Mucosa of rectum (tissue), 2 donors: Measurements from ENCODE around the gene TMEM9B.

Source experiments
- H3K27ac ChIP-seq, 2 donors: one replicate each; pipeline ENCODE4 v1.7.0; 2013; ENCODE audit warnings: inconsistent platforms in 2 of 2, low read depth in 2 of 2, low read length in 2 of 2
- H3K27me3 ChIP-seq, 2 donors: one replicate each; pipeline ENCODE4 v1.7.0; 2013; ENCODE audit warnings: low read length in 2 of 2; ENCODE audit not compliant: control insufficient read depth in 2 of 2, insufficient read depth in 2 of 2
- H3K36me3 ChIP-seq, 2 donors: one replicate each; pipeline ENCODE4 v1.7.0; 2013; ENCODE audit warnings: low read length in 2 of 2; ENCODE audit not compliant: control insufficient read depth in 2 of 2, insufficient read depth in 2 of 2
- H3K4me1 ChIP-seq, 2 donors: one replicate each; pipeline ENCODE4 v1.7.0; 2013; ENCODE audit warnings: low read length in 2 of 2, mild to moderate bottlenecking in 1 of 2; ENCODE audit not compliant: control insufficient read depth in 2 of 2, insufficient read depth in 2 of 2
- H3K4me3 ChIP-seq, 2 donors: one replicate each; pipeline ENCODE4 v1.7.0; 2013; ENCODE audit warnings: low read length in 2 of 2
- H3K9ac ChIP-seq, 2 donors: one replicate each; pipeline ENCODE4 v1.7.0; 2013; ENCODE audit warnings: low read length in 2 of 2, low read depth in 1 of 2, mild to moderate bottlenecking in 1 of 2
- H3K9me3 ChIP-seq, 2 donors: one replicate each; pipeline ENCODE4 v1.7.0; 2013; ENCODE audit warnings: low read length in 2 of 2; ENCODE audit not compliant: control insufficient read depth in 2 of 2
- donor health status: healthy.
- donor health status: Normal muscosa, but diverticular disease.

Gene TMEM9B

GRCh38 chr11:8932564-8933180 is 31.6 kb downstream of the TMEM9B start, which contains the start of gene C11orf16:
Gene C11orf16 (minus strand): TSS chr11:8932947. CDS start chr11:8932308, 639 bp downstream.
- no peaks in the 10 kb centered on the region for H3K9me3 ChIP-seq
- H3K27ac ChIP-seq = no peak within 1 kb of the TSS
- H3K9ac ChIP-seq = no peak within 1 kb of the TSS
- no peaks in the 10 kb centered on the region for H3K36me3 ChIP-seq
- H3K27me3 ChIP-seq = no peaks in the 10 kb centered on the region
- H3K4me3 ChIP-seq = no peak within 1 kb of the TSS
- H3K4me1 ChIP-seq = no peaks in the 10 kb centered on the region

GRCh38 chr11:8930456-8931175 is 33.6 kb downstream of the TMEM9B start:
- H3K4me3 ChIP-seq = no peak overlapping the region
- no peaks in the 10 kb centered on the region for H3K36me3 ChIP-seq
- no peak overlapping the region for H3K9ac ChIP-seq
- H3K9me3 ChIP-seq = no peaks in the 10 kb centered on the region
- no peaks in the 10 kb centered on the region for H3K27me3 ChIP-seq
- no peaks in the 10 kb centered on the region for H3K4me1 ChIP-seq
- H3K27ac ChIP-seq = no peak overlapping the region

GRCh38 chr11:8928981-8929615 is 35.1 kb downstream of the TMEM9B start:
- H3K9me3 ChIP-seq = no peaks in the 10 kb centered on the region

GRCh38 chr11:8928205-8928604 is 36.0 kb downstream of the TMEM9B start:
- Histone ChIP-seq H3K27ac (no peak overlapping the region), H3K9ac (no peak overlapping the region), H3K4me1 (no peaks in the 10 kb centered on the region), H3K4me3 (no peak overlapping the region), H3K36me3 (peaks cover 0 to 2% of the 10 kb centered on the region in 2 donors), H3K9me3 (no peaks in the 10 kb centered on the region), H3K27me3 (no peaks in the 10 kb centered on the region)

More at GRCh38 chr11:8928981-8929615, 35.1 kb downstream of the TMEM9B start:
- Histone ChIP-seq H3K36me3 (peaks cover 0 to 2% of the 10 kb centered on the region in 2 donors), H3K27me3 (no peaks in the 10 kb centered on the region), H3K9ac (no peak overlapping the region), H3K27ac (no peak overlapping the region), H3K4me3 (no peak overlapping the region), H3K4me1 (no peaks in the 10 kb centered on the region)

GRCh38 chr11:8927233-8927632 is 37.0 kb downstream of the TMEM9B start:
- no peaks in the 10 kb centered on the region for H3K4me1 ChIP-seq
- H3K4me3 ChIP-seq = no peak overlapping the region
- no peaks in the 10 kb centered on the region for H3K27me3 ChIP-seq
- H3K9ac ChIP-seq = no peak overlapping the region
- peaks cover 2 to 3% of the 10 kb centered on the region in 2 donors for H3K36me3 ChIP-seq
- no peak overlapping the region for H3K27ac ChIP-seq
- H3K9me3 ChIP-seq = no peaks in the 10 kb centered on the region

GRCh38 chr11:8926236-8926635 is 38.0 kb downstream of the TMEM9B start:
- Histone ChIP-seq H3K9me3 (no peaks in the 10 kb centered on the region), H3K27ac (no peak overlapping the region)

GRCh38 chr11:8925711-8926110 is 38.5 kb downstream of the TMEM9B start:
- H3K36me3 ChIP-seq = peaks cover 6 to 9% of the 10 kb centered on the region in 2 donors
- H3K9ac ChIP-seq = no peak overlapping the region
- no peaks in the 10 kb centered on the region for H3K9me3 ChIP-seq
- H3K27ac ChIP-seq = no peak overlapping the region
- no peak overlapping the region for H3K4me3 ChIP-seq
- H3K27me3 ChIP-seq = no peaks in the 10 kb centered on the region
- no peaks in the 10 kb centered on the region for H3K4me1 ChIP-seq

More at GRCh38 chr11:8926236-8926635, 38.0 kb downstream of the TMEM9B start:
- Histone ChIP-seq H3K9ac (no peak overlapping the region), H3K4me3 (no peak overlapping the region), H3K36me3 (peaks cover 5 to 6% of the 10 kb centered on the region in 2 donors), H3K4me1 (no peaks in the 10 kb centered on the region), H3K27me3 (no peaks in the 10 kb centered on the region)

- no peaks in the 10 kb centered on the region for H3K9me3 ChIP-seq
- H3K9ac ChIP-seq = no peak overlapping the region
- H3K27me3 ChIP-seq = no peaks in the 10 kb centered on the region
- peaks cover 14 to 22% of the 10 kb centered on the region in 2 donors for H3K36me3 ChIP-seq
- H3K27ac ChIP-seq = no peak overlapping the region
- H3K4me1 ChIP-seq = no peaks in the 10 kb centered on the region
- H3K4me3 ChIP-seq = no peak overlapping the region
Observed at GRCh38 chr11:8922691-8923090, 41.6 kb downstream of the TMEM9B start.

- peaks cover 16 to 26% of the 10 kb centered on the region in 2 donors for H3K36me3 ChIP-seq
- H3K4me3 ChIP-seq = no peak overlapping the region
- peaks cover 2 to 3% of the 10 kb centered on the region in 2 donors for H3K4me1 ChIP-seq
- no peak overlapping the region for H3K9ac ChIP-seq
- no peaks in the 10 kb centered on the region for H3K27me3 ChIP-seq
- no peaks in the 10 kb centered on the region for H3K9me3 ChIP-seq
- no peak overlapping the region for H3K27ac ChIP-seq
Observed at GRCh38 chr11:8917157-8917825, 47.0 kb downstream of the TMEM9B start.

GRCh38 chr11:8914661-8915018 is 49.6 kb downstream of the TMEM9B start:
- Histone ChIP-seq H3K36me3 (peaks cover 8 to 13% of the 10 kb centered on the region in 2 donors), H3K4me1 (peaks cover 4 to 5% of the 10 kb centered on the region in 2 donors), H3K9ac (peak overlapping the region in 1 of 2 donors; percentile 26), H3K27me3 (no peaks in the 10 kb centered on the region), H3K4me3 (peak overlapping the region in 1 of 2 donors; percentile 42), H3K9me3 (no peaks in the 10 kb centered on the region), H3K27ac (peak overlapping the region in 1 of 2 donors; percentile 3)
